GM12874 (cell line): ENCODE measurements around the gene VDAC2.
A peak's percentile ranks its signal among the peaks of the same experiment; 100 is the strongest.

ENCODE experiments used
- TF ChIP-seq, protein P1 (sequence below): IDR thresholded peaks from 2 replicates; pipeline ENCODE4 v1.5.1; 2011; ENCODE audit warnings: low read depth, mild to moderate bottlenecking, control low read depth, low read length, moderate library complexity; ENCODE audit not compliant: insufficient read depth

VDAC2 gene

GRCh38 chr10:75176736-75177135 is 33.9 kb upstream of the VDAC2 start:
- TF ChIP-seq, protein P1, sequence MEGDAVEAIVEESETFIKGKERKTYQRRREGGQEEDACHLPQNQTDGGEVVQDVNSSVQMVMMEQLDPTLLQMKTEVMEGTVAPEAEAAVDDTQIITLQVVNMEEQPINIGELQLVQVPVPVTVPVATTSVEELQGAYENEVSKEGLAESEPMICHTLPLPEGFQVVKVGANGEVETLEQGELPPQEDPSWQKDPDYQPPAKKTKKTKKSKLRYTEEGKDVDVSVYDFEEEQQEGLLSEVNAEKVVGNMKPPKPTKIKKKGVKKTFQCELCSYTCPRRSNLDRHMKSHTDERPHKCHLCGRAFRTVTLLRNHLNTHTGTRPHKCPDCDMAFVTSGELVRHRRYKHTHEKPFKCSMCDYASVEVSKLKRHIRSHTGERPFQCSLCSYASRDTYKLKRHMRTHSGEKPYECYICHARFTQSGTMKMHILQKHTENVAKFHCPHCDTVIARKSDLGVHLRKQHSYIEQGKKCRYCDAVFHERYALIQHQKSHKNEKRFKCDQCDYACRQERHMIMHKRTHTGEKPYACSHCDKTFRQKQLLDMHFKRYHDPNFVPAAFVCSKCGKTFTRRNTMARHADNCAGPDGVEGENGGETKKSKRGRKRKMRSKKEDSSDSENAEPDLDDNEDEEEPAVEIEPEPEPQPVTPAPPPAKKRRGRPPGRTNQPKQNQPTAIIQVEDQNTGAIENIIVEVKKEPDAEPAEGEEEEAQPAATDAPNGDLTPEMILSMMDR, result no peak

- TF ChIP-seq, protein P1, result no peak
Observed at GRCh38 chr10:75179657-75180177, 30.9 kb upstream of the VDAC2 start.

DNA sequence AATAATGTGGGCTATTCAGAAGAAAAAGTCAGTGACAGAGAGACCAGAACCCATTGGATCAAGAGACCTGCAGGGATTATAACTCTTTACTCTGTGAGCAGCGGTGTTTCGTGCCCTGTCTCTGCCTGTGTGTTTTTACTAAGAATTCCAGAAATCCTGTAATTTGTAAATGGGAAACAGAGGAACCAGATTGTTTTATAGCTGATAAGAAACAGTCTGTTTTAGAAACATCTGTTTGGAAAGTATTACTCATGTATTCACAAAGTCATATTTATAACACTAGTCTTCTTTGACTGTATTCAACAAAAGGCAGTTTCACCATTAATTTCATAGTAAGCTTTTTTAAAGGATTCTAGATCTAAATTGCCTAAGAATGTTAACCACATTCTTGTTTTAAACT is 30.0 kb upstream of the VDAC2 start:
- TF ChIP-seq, protein P1, result no peak

DNA sequence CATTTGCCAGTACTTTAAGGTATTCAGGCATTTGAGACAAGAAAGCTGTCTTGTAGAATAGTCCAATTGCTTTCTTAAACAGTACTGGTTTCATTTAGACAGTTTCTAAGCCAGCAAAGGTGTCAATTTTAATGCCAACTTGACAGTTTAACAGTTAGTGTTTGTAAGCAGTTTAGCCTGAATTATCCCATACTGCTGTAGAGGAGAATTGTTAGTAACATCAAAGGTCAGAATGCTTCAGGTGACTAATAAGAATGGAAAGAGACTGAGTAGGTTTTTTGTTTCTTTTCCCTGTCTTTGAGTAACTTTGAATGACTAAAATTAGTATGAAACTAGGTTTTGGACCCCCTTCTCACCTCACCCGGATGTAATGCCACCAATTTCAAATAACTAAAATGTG is 29.5 kb upstream of the VDAC2 start:
- TF ChIP-seq, protein P1, result no peak

- TF ChIP-seq, protein P1, result no peak
Observed at GRCh38 chr10:75186310-75186709, 24.3 kb upstream of the VDAC2 start.

DNA sequence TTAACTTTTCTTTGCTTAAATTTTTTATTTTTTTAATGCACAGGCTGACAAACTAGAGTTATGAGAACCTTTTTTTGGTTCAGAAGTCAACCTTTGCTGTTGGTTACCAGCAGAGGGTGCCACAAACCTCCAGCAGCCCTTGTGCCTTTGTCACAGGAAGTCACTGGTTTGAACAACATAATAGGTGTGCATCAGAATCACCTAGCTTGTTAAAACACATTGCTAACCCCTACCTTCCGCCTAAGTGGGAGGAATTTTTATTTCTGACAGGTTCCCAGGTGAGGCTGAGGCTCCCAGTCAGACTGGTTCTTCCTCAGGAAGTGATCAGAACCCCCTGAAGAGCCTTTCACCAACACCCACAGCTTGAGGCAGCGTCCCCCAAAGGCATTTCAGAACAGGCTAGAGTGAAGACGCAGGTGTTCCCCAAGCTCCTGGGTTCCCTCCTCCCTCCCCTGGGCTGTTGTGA is 22.6 kb upstream of the VDAC2 start:
- TF ChIP-seq, protein P1, result peak; percentile 64

DNA sequence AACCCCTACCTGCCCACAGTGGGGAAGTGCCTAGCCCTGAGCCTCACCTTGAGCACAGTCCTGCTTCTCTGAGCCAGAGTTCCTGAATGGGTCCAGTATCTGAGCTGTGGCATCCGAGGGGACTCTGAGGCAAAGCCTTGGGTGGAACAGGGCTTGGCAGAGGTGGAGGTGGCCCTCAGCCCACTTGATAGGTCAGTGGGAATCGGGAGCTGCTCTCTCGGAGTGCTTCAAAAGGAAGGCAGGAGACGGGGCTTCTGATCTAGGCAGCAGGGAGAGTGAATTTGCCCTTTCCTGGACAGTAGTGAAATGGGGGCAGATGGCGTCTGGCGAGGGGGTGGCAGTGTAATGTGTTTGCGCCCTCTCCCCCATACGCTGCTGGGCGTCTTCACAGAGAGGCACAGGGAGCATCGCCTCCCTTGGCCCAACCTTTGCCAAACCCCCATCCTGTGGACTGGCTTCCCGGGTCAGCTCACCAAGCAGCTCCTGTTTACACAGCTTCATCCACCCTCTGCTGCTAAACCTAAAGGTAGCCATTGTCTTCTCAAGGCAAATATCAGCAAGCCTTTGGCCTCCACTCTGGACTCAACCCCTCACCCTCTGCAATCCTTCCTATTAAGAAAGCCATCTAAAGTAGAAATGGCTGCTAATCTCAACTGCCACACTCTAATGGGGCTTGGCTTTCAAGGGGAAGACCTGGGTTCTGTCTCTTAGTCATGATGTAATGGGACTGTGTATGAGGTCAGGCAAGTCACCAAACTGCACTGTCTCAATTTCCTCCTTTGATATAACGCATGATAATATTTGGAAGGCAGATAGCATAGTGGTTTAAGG is 21.1 kb upstream of the VDAC2 start:
- TF ChIP-seq, protein P1, result no peak
